IPS-15b (cell line): ENCODE results near the gene AOPEP.

Source experiments
- H3K27me3 ChIP-seq: one replicate; pipeline ENCODE4 v1.6.1; 2013; ENCODE audit warnings: low read length; ENCODE audit not compliant: control insufficient read depth, insufficient read depth
- H3K36me3 ChIP-seq: one replicate; pipeline ENCODE4 v1.6.1; 2013; ENCODE audit warnings: low read length; ENCODE audit not compliant: control insufficient read depth, insufficient read depth
- H3K4me1 ChIP-seq: one replicate; pipeline ENCODE4 v1.6.1; 2013; ENCODE audit warnings: mild to moderate bottlenecking, low read length; ENCODE audit not compliant: control insufficient read depth, insufficient read depth
- H3K4me3 ChIP-seq: one replicate; pipeline ENCODE4 v1.5.1; 2013; ENCODE audit warnings: low read depth, low read length
- H3K9ac ChIP-seq: one replicate; pipeline ENCODE4 v1.6.1; 2013; ENCODE audit warnings: low read depth, mild to moderate bottlenecking, low read length
- H3K9me3 ChIP-seq: one replicate; pipeline ENCODE4 v1.6.1; 2013; ENCODE audit warnings: mild to moderate bottlenecking, low read length; ENCODE audit not compliant: control insufficient read depth, insufficient read depth

Gene AOPEP

GRCh38 chr9:95108777-95109176 is 382.3 kb downstream of the AOPEP start:
- Histone ChIP-seq H3K36me3 (peaks cover 4% of the 10 kb centered on the region), H3K4me3 (no peak overlapping the region), H3K9me3 (no peaks in the 10 kb centered on the region), H3K9ac (no peak overlapping the region), H3K4me1 (no peaks in the 10 kb centered on the region), H3K27me3 (no peaks in the 10 kb centered on the region)

DNA sequence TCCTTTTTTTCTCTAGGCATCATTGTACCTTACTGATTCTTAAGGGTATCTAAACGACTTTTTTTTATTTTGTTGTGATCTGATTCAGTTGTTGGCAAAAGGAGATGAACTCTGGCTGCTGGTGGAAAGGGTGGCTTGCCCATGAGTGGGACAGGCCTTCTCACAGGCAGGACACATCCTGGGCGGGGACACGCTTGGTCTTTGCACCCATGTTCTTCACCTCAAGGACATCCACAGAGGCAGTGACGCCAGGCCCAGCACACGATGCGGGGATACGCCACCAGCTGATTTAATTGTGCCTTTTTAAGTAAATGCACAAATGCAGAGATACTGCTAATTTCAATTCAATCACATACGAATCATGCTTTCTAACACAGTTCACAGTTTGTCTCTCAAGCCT is 383.0 kb downstream of the AOPEP start:
- H3K27me3 ChIP-seq = no peaks in the 10 kb centered on the region
- no peaks in the 10 kb centered on the region for H3K9me3 ChIP-seq
- H3K4me3 ChIP-seq = no peak overlapping the region
- peaks cover 4% of the 10 kb centered on the region for H3K36me3 ChIP-seq
- H3K4me1 ChIP-seq = no peaks in the 10 kb centered on the region
- no peak overlapping the region for H3K9ac ChIP-seq

GRCh38 chr9:95110921-95111525 is 384.5 kb downstream of the AOPEP start:
- H3K9ac ChIP-seq = no peak overlapping the region
- no peaks in the 10 kb centered on the region for H3K9me3 ChIP-seq
- no peaks in the 10 kb centered on the region for H3K27me3 ChIP-seq
- H3K36me3 ChIP-seq = peaks cover 4% of the 10 kb centered on the region
- H3K4me1 ChIP-seq = no peaks in the 10 kb centered on the region
- no peak overlapping the region for H3K4me3 ChIP-seq

DNA sequence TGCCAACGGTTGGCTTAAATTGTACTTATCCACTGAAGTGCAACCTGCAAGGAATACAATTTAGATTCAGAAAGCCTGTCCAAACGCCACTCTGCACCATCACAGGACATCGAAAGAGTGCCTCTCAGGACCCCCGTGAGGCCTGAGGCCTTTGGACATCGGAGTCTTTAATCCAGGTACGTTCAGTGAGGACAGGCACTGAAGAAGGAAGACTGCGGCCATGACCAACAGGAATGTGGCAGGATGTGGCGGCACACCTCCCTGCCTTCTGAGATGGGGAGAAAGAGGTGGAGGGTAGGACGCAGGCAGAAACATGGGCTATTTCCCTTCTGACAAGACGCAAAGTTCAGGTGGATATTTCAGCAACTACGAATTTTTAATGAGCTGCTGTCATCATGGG is 385.2 kb downstream of the AOPEP start:
- Histone ChIP-seq H3K4me3 (no peak overlapping the region), H3K9ac (no peak overlapping the region), H3K4me1 (no peaks in the 10 kb centered on the region), H3K9me3 (no peaks in the 10 kb centered on the region), H3K36me3 (peaks cover 4% of the 10 kb centered on the region), H3K27me3 (no peaks in the 10 kb centered on the region)

DNA sequence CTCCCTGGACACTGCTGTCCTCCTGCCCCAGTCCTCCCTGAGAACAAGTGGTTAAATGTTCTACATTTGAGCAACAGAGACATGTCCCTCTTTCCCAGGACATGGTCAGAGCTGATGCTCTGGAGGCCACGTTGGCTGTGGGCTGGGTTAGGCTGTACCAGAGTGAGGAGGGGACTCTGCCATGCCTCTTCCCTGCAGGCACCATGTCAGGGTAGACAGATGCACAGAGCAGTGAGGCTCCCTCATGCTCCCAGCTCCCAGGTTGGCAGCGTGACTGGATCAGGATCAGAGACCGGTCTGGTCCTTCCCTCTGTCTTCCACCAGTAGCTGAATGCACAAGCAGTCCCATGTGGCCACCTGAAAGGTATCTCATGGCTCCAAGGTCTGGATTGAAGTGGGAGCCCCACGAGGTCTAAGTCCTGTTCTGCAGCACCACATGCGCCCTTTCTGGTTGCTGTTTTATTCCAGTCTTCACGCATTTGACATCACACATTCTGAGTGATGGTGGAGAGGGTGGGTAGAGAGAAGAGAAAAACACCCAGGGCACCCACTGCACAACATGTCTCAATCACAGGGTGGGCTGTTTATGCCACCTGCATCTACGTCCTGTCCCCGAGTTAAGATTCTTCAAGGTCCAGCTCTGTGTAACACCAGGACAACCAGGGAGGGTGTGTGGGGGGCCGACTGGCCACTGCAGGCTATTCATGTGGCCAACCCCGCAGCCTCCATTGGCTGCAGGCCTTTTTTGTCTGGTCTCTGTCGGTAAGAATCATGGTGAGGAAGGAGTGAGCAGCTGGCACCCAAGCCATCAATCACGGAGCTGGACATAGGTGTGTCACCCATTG is 386.2 kb downstream of the AOPEP start:
- Histone ChIP-seq H3K9ac (no peak overlapping the region), H3K4me3 (no peak overlapping the region)

GRCh38 chr9:95115104-95115503 is 388.6 kb downstream of the AOPEP start:
- H3K9ac ChIP-seq = no peak overlapping the region
- peaks cover 4% of the 10 kb centered on the region for H3K36me3 ChIP-seq
- H3K9me3 ChIP-seq = no peaks in the 10 kb centered on the region
- H3K4me1 ChIP-seq = no peaks in the 10 kb centered on the region
- no peaks in the 10 kb centered on the region for H3K27me3 ChIP-seq
- no peak overlapping the region for H3K4me3 ChIP-seq

More for the DNA sequence above, 386.2 kb downstream of the AOPEP start:
- Histone ChIP-seq H3K36me3 (peaks cover 4% of the 10 kb centered on the region), H3K9me3 (no peaks in the 10 kb centered on the region), H3K4me1 (no peaks in the 10 kb centered on the region), H3K27me3 (no peaks in the 10 kb centered on the region)

- no peak overlapping the region for H3K9ac ChIP-seq
- H3K9me3 ChIP-seq = no peaks in the 10 kb centered on the region
- H3K4me3 ChIP-seq = no peak overlapping the region
- no peaks in the 10 kb centered on the region for H3K27me3 ChIP-seq
- H3K4me1 ChIP-seq = no peaks in the 10 kb centered on the region
- peaks cover 2% of the 10 kb centered on the region for H3K36me3 ChIP-seq
These were observed 389.7 kb downstream of the AOPEP start for GRCh38 chr9:95116002-95116807.

- H3K9me3 ChIP-seq = no peaks in the 10 kb centered on the region
- H3K36me3 ChIP-seq = peaks cover 2% of the 10 kb centered on the region
- no peak overlapping the region for H3K4me3 ChIP-seq
- no peak overlapping the region for H3K9ac ChIP-seq
- H3K27me3 ChIP-seq = no peaks in the 10 kb centered on the region
- no peaks in the 10 kb centered on the region for H3K4me1 ChIP-seq
These were observed 390.3 kb downstream of the AOPEP start for GRCh38 chr9:95116808-95117204.

GRCh38 chr9:95118596-95118995 is 392.1 kb downstream of the AOPEP start:
- Histone ChIP-seq H3K27me3 (no peaks in the 10 kb centered on the region), H3K4me3 (no peak overlapping the region), H3K9me3 (no peaks in the 10 kb centered on the region), H3K36me3 (no peaks in the 10 kb centered on the region), H3K4me1 (no peaks in the 10 kb centered on the region), H3K9ac (no peak overlapping the region)

- H3K4me1 ChIP-seq = no peaks in the 10 kb centered on the region
- H3K4me3 ChIP-seq = no peak overlapping the region
- H3K36me3 ChIP-seq = peaks cover 4% of the 10 kb centered on the region
- no peaks in the 10 kb centered on the region for H3K9me3 ChIP-seq
- H3K27me3 ChIP-seq = no peaks in the 10 kb centered on the region
- H3K9ac ChIP-seq = no peak overlapping the region
These were observed 394.4 kb downstream of the AOPEP start for GRCh38 chr9:95120781-95121370.

DNA sequence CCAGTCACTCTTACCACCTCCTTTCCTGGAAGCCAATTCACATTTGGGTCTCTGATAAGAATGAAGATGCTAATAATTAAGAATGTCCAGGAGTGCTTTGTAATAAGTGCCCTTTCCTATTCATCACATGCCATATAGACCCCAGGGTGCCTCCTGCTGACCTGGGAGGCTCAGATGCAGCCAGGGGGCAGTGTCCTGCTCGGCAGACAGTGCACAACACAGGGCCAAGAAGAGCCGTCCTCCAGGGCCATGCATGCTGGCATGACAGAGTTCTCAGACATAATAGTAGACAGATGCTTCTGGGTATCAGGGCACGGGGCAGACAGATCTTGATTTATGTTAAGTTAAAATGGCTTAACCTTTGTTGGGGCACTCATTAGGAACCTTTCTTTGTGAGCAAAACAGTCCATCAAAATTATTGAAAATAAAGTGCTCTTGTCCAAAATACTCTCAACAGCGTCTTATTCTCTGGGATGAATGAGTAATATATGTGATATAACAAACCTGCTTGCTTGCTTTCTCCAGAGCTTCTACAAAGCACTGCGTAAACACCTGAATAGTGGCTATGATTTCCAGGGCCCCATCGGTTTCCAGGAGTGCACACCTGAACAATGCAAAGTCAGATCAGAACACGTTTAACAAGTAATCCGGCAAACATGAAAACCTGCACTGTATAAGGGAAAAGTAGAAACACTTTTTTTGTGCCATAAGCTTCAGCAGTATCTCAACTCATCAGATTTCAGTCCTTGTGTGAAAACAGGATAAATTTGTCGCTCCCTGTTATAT is 398.3 kb downstream of the AOPEP start:
- peaks cover 5% of the 10 kb centered on the region for H3K4me1 ChIP-seq

More for the DNA sequence above, 398.3 kb downstream of the AOPEP start:
- Histone ChIP-seq H3K9me3 (no peaks in the 10 kb centered on the region), H3K36me3 (peaks cover 4% of the 10 kb centered on the region), H3K27me3 (no peaks in the 10 kb centered on the region), H3K9ac (no peak overlapping the region), H3K4me3 (no peak overlapping the region)
